ENCODE results near the gene ENTPD6.
"Not testable (repeated sequence)": the region's sequence is repeated elsewhere in the genome, so short reads cannot be mapped to it uniquely, and the experiment has no call there.

ENTPD6 gene

DNA sequence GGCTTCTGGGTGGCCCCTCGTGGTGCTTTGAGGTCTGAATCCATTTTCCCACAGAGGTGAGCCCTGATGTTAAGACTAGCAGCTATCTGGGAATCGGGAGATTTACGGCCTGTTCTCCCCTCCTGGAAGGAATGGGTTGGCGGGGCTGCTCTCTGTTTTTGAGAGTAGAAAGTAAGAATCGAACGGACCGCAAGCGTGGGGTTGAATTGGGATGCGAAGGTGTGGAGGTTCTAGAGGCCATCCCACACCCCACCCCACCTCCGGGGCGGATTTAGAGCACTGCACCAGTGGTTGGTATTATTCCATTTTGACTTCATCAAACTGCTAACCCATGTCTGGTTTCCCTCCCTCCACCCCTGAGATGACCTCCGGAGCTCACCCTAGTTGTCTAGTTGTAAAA lies 63.8 kb downstream of the ENTPD6 start:
- no peak for DNase-seq

DNA sequence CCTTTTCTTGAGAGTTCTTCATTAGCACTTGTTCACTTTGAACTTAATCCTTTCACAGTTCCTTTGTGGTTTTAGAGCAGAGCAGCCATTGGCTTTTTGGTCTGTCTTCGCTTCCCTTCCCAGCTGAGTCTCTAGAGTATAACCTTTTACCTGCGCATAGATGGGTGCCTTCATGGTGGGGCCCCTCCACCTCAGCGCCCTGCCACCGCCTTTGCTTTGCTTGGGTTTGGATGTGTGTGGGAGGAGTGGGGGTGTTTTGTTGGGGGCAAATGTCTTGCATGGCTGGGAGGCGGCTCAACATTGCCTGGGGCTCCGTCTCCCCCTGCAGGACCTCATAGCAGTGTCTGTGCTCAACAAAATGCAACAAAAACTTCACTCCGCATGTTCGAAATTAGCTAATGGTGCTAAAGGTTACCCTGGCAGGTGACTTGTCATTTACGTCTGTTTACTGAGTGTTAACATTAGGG lies 64.3 kb downstream of the ENTPD6 start:
- DNase-seq = no peak

DNA sequence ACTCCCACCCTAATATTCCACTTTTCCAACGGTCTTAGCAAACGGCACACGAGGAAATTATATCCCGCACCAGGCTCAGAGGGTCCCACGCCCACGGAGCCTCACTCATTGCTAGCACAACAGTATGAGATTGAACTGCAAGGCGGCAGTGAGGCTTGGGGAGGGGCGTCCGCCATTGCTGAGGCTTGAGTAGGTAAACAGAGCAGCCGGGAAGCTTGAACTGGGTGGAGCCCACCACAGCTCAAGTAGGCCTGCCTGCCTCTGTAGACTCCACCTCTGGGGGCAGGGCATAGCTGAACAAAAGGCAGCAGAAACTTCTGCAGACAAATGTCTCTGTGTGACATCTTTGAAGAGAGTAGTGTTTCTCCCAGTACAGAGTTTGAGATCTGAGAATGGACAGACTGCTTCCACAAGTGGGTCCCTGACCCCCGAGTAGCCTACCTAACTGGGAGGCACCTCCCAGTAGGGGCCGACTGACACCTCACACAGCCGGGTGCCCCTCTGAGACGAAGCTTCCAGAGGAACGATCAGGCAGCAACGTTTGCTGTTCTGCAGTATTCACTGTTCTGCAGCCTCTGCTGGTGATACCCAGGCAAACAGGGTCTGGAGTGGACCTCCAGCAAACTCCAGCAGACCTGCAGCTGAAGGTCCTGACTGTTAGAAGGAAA lies 65.4 kb downstream of the ENTPD6 start:
- not testable (repeated sequence) for DNase-seq

DNA sequence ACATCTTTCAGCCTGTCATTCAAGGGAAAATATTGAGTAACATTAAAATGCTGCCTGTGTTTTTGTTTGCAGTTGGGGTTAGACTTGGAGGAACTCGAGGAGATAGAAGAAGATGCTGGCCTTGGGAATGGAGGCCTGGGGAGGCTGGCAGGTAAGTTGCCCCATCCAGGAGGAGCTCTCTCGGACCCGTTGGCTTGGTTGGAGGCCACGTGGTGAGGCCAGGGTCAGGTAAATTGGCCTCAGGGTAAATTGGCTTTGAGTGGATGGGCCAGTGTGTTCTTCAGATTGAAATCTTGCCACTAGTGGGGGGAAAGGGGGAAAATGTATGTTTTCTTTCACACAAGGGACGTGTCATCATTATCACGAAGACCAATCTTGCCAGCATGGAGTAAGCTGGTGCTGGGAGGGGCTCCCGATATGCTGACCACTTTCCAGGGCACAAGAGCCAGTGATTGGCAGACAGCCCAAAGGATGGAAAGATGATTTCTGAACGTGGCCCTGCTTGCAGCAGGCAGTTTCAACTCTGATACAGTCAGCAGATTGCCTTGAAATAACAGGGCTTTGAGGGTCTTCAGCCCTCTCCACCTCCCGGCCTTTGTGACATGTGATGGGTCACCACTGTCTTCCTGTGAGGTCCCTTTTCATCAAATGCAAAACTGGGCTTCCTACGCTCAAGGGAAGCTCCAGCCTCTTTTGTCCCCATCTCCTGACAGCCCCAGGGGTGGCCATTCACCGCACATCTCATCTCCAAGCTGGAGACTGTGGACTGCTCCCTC lies 73.7 kb downstream of the ENTPD6 start:
- DNase-seq = no peak

DNA sequence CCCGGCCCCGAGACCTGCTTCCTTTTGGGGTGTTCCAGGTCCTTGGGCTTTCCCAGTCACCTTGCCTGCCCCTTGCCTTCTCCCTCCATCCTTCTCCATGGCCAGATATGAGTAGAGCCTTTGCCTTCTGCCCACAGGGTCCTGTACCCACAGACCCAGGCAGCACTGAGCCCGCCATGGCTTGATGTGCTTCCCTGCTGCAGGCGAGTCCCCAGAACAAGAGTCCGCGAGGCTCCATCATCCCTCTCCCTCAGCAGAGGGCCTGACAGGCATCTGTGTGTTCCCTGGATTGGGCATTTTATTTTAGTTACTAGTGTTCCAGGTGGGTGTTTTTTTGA lies 74.3 kb downstream of the ENTPD6 start:
- no peak for DNase-seq

DNA sequence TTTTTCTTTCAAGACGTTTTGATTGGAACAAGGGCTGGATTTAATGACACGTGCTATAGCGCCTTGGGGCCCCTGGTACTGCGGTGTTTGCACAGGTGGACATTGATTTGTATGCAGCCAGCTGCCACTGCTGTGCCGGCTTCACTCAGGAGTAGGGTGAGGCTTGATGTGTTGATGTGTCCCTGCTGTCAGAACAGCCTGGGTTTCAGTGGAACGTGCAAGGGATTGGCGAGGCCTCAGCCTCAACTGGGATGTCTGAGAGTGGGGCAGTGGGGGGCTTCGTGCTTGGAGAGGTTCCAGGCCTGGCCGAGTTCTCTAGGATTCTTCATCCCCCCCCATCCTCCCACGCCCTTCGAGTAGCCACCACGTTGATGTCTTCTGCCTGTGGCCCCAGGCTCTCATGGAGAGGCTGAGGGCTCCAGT lies 75.3 kb downstream of the ENTPD6 start:
- DNase-seq = peak; percentile 57

DNA sequence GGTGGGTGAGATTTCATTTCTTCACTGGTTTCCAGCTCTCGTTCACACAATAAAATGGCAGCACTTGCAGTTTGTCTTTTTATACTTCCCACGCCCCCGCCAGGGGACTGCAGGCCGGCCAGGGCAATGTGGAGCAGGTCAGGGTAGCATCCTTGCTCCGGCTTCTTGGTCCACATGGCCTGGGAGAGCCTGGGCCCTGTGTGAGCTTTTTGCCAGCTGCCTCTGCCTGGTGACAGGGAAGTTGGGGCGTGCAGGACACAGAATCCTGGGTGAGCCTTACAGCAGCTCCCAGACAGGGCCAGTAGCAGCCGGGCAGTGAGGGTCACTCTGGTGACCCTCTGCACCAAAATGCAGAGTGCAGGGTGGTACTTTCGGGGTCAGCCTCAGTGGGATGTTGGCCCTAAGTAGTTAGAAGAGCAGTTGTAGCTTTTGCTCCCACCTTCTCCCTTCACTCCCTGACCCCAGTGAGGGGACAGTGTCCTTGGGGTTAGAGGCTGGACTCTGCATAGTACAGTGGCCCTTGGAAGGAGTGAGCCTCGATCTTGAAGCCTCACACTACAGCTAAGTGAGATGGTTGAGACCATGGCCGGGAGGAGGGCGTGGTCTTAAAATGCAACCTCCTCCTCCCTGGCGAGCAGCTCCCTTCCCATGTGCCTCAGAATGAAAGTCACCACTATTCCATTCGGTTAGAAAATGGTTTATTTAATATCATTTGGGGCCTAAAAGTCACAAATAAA lies 76.1 kb downstream of the ENTPD6 start:
- no peak for DNase-seq

DNA sequence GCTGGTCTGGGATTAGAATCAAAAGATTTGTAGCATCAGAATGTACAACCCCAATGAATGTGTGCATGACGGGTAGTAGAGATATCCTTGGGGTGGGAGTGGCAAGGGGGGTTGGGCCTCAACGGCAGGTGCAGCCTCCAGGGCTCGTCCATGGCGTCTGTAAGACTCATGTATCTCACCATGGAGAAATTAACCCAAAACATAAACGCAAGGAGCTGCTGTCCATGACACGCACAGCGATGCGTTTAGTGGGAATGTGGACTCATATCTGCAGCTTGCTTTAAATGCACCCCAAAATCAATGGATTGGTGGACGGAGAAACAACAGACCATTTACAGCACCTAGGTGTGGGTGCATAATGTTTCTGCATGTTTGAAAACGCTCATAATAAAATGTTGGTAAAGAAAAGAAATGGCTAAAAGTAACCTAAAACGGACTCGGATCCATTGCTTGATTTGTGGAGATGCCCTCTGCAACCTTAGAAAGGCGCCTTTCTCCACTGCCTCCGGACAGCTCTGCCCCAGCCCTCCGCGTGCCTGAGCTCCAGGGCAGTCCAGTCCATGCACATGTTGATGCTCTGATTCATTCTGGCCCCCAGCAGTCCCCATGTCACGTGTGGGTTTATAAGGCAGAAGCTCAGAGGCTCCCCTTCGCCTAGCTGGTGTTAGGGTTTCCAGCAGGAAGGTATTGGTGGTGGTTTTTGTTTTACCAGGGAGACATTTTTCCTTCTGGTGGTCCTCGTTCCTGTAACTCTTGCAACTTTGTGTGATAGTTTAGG lies 76.9 kb downstream of the ENTPD6 start:
- no peak for DNase-seq

DNA sequence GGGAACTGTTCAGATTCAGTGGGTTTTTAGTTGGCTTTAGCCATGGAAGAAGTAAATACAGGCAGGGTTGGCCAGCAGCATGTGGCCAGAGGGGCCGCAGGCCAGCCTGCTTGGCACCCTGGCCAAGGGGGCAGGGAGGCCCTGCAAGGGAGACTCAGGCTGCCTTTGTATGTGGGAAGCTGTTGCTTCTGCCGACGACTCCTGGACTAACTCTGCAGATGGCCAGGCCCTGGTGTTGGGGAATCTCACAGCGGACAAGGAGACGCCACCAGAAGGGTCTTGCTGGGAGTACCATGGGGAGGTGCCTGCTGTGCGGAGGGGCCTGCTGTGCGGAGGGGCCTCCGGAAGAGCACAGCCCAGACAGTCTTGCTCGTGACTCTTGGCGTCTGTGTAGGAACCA lies 77.5 kb downstream of the ENTPD6 start:
- no peak for DNase-seq

DNA sequence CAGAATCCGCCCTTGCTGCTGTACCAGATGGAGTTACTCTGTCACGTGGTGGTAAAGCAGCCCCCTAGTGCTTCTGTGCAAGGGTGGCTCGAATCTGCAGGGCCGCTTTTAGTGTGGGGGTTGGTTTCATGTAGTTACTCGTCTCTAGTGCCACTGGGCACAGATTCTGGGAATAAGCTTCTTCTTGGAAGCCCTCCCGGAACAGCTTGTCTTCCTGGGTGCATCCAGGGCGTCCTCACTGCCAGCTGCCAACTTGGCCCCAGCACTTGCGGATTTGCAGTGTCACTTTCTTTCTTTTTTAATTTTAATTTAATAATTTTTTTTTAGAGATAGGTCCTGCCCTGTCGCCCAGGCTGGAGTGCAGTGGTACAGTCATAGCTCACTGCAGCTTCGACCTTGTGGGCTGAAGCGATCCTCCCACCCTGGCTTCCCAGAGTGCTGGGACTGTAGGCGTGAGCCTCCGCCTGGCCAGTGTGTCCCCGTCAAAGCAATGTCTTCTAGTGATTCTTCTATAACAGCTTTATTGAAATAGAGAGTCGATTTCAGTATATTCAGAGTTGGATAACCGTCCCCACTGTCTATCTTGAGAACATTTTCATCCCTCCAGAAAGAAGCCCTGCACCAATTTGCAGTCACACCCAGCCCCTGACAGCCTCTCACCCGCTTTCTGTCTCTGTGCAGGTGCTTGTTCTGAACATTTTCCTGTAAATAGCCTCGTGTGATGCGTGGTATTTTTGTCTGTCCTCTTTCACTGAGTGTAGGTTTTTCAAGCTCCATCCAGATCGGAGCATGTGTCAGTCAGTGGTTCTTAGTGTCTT lies 78.2 kb downstream of the ENTPD6 start:
- no peak for DNase-seq

DNA sequence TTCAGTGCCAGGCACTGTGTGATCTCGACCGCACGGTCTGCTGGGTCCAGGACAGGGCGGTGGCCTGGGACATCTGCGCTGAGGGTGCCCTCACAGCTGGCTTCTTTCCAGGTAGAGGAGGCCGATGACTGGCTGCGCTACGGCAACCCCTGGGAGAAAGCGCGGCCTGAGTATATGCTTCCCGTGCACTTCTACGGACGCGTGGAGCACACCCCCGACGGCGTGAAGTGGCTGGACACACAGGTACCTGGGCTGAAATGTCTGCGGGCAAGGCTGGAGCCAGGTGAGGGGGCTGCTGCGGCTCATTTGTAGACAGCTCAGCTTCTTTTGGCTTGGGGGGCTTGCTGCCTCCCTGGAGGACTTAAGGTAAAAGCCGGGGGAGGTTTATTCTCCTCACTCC lies 79.0 kb downstream of the ENTPD6 start:
- DNase-seq = no peak

DNA sequence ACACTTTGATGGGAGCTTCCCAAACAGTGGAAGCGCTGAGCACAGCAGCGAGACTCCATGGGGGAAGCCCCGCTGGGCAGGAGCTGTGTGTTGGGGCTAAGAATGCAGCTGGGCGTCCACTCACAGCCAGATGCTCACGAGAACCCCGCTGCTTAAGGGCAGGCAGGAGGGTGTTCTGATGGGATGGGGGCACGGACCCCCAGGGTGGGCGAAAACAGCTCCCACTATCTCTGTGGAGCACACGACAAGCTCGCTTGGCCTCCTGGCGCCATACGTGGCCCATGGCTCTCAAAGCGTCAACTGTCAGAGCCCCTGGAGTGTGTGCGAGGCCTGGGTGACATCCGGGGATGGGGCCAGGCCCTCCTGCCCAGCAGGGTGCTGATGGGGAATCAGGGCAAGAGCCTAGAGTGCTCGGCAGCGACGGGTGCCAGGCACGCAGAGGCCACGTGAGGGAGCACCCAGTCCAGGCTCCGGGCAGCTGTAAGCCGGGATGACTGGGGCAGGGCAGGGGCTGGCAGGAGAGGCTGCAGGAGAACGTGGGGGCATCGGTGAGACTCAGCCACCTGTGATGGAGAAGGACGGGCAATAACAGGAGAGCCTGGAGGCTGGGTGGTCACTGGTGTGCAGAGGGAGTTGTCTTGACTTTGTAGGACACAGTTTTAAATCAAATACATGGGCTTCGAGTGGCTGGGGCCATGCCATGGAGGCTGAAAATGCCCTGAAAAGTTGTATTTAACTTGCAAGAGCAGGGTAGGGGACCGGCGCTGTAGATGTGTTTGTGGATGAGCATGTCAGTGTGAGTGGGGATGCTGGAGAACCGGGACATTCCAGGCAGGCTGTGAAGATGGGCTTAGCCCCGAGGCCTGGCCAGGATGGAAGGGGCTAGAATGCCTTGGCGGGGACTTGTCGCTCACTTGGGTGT lies 79.6 kb downstream of the ENTPD6 start:
- no peak for DNase-seq

DNA sequence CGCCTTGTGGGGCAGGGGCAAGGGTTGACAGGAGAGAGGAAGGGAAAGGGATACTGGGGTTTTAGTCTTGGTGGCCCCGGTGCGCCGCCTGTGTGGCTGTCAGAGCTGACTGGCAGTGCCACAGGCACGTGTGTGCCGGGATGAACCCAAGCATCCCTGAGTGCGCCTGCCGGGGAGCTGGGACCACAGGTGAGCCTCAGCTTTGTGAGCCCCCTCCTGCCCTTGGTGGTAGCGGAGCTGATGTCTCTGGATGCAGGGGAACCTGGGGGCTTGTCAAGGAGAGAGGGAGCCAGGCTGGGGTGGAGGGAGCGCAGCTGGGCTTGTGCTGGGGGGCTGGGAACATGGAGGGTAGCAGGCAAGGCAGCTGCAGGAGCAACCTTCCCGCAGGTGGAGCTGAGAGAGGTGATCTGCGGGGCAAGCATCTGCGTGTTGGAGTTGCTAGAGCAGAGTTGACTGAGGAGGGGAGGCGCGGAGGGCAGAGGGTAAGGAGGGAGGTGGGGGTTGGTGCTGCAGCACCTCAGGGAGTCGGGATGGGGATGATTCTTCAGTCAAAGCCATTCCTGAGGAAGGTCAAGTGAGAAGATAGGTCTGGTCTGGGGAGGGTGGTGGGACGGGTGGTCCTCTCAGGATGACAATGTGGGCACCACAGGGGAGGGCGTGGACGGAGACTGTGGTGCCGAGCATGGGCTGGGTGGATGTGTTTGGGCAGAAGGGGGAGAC lies 80.5 kb downstream of the ENTPD6 start:
- DNase-seq = no peak
